Fibroblast of the aortic adventitia (primary cell): ENCODE results near the gene TRIM3. TPM values are rescaled to one million over a fixed set of nuclear protein-coding genes. Genes with fewer than 3 reads are reported as not detected.
A peak's percentile ranks its signal among the peaks of the same experiment; 100 is the strongest.
"Not testable (repeated sequence)": the region's sequence is repeated elsewhere in the genome, so short reads cannot be mapped to it uniquely, and the experiment has no call there.

Experiments
- DNase-seq: peaks from one replicate; pipeline ENCODE4 v3.0.0-alpha.2; 2010; ENCODE audit warnings: low read depth
- H3K4me3 ChIP-seq: 2 replicates; pipeline ENCODE4 v1.5.1; 2011; ENCODE audit warnings: low read depth, mild to moderate bottlenecking, control low read depth, low read length, moderate library complexity
- total RNA-seq: library from RNA; depleted of rRNA; stranded (reverse); fragments of >200 nt; gene quantifications from 2 replicates; pipeline ENCODE4 v1.2.3, GENCODE V29; 2012; ENCODE audit warnings: low replicate concordance
- TF ChIP-seq, protein P1 (sequence below): IDR thresholded peaks from 2 replicates; pipeline ENCODE4 v1.5.1; 2011; ENCODE audit warnings: mild to moderate bottlenecking, low read length, control low read depth, inconsistent platforms; ENCODE audit not compliant: insufficient read depth

TRIM3 gene
- 18.9 and 23.8 TPM in 2 replicates for total RNA-seq

DNA sequence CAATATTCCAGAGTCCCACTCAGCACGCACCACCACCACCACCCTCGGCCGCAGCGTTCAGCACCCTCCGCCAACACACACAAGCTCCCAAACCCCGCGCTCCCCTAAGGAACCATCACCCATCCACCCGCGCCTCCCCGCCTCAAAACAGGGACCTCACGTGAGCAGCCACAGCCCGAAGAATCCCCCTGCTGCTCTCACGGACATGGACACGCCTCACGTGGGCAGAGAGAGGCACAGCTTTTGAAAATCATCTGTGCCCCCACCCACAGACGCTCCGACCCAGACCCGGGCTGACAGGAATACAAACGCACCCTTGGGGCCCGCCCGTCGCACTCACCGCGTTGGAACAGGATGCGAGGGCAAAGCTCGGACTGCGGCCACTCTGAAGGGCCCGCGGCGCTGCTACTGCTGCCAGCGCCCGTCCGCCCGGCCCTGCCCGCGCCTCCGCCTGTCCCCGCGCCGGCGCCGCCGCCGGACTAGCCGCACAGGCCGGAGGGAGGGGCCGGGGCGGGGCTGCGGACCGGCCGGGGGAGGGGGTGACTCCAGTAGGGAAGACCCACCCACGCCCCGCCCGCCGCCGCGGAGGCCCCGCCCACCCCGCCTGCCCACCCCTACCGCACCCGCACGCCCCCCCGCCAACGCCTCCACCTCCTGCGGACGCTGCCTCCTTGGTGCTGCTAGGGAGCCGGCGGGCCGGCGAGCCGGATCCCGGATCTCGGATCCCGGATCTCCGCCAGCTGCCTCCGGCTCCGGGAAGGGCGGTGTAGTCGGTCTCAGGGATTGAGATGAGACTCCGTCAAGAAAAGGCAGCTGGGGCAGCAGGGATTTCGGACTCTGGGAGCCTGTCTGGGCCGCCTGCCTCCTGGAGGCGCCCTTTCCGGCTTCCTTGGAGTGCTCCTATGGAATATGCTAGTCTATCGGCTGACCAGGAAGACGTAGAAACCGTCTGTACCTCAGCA is at the start of gene TRIM3:
TSS of gene TRIM3 (minus strand) at position 491 of the 962 bp plus-strand sequence. CDS start 8,246 bp downstream, outside the sequence.
- TF ChIP-seq, protein P1, sequence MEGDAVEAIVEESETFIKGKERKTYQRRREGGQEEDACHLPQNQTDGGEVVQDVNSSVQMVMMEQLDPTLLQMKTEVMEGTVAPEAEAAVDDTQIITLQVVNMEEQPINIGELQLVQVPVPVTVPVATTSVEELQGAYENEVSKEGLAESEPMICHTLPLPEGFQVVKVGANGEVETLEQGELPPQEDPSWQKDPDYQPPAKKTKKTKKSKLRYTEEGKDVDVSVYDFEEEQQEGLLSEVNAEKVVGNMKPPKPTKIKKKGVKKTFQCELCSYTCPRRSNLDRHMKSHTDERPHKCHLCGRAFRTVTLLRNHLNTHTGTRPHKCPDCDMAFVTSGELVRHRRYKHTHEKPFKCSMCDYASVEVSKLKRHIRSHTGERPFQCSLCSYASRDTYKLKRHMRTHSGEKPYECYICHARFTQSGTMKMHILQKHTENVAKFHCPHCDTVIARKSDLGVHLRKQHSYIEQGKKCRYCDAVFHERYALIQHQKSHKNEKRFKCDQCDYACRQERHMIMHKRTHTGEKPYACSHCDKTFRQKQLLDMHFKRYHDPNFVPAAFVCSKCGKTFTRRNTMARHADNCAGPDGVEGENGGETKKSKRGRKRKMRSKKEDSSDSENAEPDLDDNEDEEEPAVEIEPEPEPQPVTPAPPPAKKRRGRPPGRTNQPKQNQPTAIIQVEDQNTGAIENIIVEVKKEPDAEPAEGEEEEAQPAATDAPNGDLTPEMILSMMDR = peak; percentile 49
- DNase-seq = peak; percentile 80
- peak within 1 kb of the TSS; percentile 93 for H3K4me3 ChIP-seq

DNA sequence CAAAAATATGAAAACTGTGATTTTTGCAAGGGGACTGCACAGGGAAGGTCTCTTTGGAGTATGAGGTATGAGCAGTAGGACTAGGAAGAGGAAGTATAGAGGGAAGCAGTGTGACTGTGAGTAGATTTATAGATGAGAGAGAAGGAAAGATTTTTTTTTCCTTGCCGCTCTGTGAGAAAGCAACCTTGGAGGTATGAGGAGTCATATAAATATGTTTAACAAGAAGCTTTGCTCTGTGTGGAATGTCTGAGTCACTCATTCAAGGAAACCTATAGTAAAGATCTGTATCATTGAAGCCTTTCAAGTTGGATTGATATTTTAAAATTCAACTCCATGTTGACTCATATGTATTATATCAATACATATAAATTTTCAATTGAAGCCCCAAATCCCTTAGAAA is 49.5 kb upstream of the TRIM3 start:
- TF ChIP-seq, protein P1 = no peak
- H3K4me3 ChIP-seq = no peak overlapping the region
- peak; percentile 36 for DNase-seq

DNA sequence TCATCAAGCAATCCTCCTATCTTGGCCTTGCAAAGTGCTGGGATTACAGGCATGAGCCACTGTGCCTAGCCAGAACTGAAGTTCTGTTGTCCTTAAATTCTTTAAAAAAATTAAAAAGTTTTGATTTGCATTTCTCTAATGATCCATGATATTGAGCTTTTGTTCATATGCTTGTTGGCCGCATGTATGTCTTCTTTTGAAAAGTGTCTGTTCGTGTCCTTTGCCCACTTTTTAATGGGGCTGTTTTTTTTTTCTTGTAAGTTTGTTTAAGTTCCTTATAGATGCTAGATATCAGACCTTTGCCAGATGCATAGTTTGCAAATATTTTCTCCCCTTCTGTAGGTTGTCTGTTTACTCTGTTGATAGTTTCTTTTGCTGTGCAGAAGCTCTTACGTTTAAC is 48.2 kb upstream of the TRIM3 start:
- not testable (repeated sequence) for H3K4me3 ChIP-seq

DNA sequence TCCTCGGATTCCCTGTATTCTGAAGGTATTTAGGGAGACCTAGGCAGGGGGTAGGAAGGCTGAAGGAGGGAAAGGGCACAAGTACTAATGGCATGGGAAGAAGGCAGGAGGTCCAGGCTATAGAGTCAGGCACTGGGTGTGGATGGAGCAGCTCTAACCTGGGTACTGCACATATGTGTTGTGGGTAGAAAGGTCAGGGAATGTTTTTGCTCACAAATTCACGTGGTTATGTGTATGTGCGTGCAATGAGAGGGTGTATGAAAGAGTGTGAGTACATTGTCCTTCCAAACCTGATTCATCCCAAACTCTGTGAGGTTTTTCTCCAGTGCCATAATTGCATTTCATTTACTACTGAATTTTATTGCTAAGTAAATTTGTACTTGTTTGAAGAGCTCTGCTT is 46.5 kb upstream of the TRIM3 start:
- no peak overlapping the region for H3K4me3 ChIP-seq
- no peak for DNase-seq
- TF ChIP-seq, protein P1 = no peak

More for the DNA sequence above, 48.2 kb upstream of the TRIM3 start:
- DNase-seq = not testable (repeated sequence)

DNA sequence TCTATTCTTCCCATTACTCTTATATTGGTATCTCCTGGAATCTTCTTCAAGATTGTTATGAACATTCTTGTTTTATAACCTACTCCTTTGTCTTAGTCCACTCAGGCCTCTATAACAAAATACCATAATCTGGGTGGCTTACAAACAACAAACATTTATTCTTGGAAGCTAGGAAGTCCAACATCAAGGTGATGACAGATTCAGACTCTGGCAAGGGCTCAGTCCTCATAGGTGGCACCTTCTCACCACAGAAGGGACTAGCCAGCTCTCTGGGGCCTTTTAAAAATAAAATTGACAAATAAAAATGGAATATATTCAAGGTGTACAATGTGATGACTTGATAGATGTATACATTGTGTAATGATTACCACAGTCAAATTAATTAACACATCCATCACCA is 43.1 kb upstream of the TRIM3 start:
- no peak overlapping the region for H3K4me3 ChIP-seq
- TF ChIP-seq, protein P1 = no peak
- DNase-seq = no peak

DNA sequence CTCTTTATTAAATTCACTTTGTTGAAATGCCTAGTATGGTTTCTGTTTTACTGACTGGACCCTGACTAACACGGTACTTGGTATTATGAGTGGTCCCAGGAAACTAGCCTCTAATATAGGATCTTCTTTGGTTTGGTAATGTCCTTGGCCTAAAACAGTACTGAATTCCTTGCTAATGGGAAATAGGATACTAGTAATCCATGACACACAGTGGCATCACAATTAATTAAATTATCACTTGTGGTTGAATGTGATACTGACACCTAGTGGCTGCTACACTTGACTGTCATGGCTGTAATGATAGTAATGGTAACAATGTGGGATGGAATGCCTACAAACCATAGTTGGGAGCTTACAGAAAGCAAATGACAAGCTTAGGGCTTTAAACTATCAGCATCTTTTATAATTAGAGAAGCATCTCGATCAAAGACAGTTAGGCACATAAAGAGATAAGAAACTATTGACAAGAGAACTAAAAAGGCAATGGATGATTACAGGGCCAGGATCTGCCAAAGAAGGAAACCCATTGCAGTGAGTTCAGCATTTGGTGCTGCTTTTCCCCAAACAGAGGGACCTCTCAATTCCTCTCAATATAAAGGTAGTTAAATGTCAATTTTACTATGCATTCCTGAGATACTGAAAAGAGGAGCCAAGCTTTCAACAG is 32.0 kb upstream of the TRIM3 start:
- TF ChIP-seq, protein P1 = peak; percentile 66
- H3K4me3 ChIP-seq = no peak overlapping the region
- peak; percentile 73 for DNase-seq

DNA sequence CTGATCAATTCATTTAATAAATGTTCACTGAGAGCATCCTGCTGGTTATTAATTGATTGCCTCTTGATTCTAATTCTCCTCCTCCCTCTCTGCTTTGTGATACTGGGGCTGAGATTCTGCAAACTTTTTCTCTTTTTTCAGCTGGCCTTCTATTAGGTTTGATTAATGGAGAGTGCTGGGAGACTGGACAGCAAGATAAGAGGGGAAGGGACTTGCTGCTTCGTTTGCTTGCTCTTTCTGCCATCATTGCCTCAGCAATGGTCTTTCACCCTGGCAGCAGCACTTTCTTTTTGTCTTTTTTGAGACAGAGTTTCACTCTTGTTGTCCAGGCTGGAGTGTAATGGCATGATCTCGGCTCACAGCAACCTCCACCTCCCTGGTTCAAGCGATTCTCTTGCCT is 30.4 kb upstream of the TRIM3 start:
- no peak overlapping the region for H3K4me3 ChIP-seq
- TF ChIP-seq, protein P1 = no peak
- no peak for DNase-seq
